SK-N-SH treated with all-trans-retinoic acid at 6 μM for 48 hours (cell line): Measurements from ENCODE around the gene AP1B1.

Experiments used
- ATAC-seq: fragments of 200-7000 bp; cut with Tn5 transposase; 3 replicates; pipeline ENCODE4 v1.9.1; 2020; ENCODE audit warnings: mild to moderate bottlenecking, moderate library complexity
- ARNTL ChIP-seq: fragments of 450-650 bp; formaldehyde crosslinking; IDR thresholded peaks from 2 replicates; pipeline ENCODE4 v1.5.0; 2020; ENCODE audit warnings: low read depth, mild to moderate bottlenecking, moderate library complexity, borderline replicate concordance
- BACH2 ChIP-seq: fragments of 250-450 bp; sonication (Bioruptor Pico); IDR thresholded peaks from 2 replicates; pipeline ENCODE4 v1.9.0; 2021; ENCODE audit warnings: mild to moderate bottlenecking, borderline replicate concordance
- CSDC2 ChIP-seq: fragments of 250-450 bp; sonication (Bioruptor Pico); IDR thresholded peaks from 2 replicates; pipeline ENCODE4 v1.5.0; 2020; ENCODE audit warnings: mild to moderate bottlenecking, moderate library complexity
- ESRRG ChIP-seq: fragments of 250-450 bp; sonication (Bioruptor Pico); IDR thresholded peaks from 2 replicates; pipeline ENCODE4 v1.6.1; 2021; ENCODE audit warnings: mild to moderate bottlenecking
- GLIS3 ChIP-seq: fragments of 250-450 bp; sonication (Bioruptor Pico); IDR thresholded peaks from 2 replicates; pipeline ENCODE4 v1.5.0; 2020; ENCODE audit warnings: mild to moderate bottlenecking, moderate library complexity
- ISL1 ChIP-seq: fragments of 250-450 bp; sonication (Bioruptor Pico); IDR thresholded peaks from 2 replicates; pipeline ENCODE4 v2.1.2; 2022; ENCODE audit warnings: mild to moderate bottlenecking, moderate library complexity
- OSR1 ChIP-seq: fragments of 250-450 bp; sonication (Bioruptor Pico); IDR thresholded peaks from 2 replicates; pipeline ENCODE4 v1.8.0; 2022; ENCODE audit warnings: moderate library complexity, mild to moderate bottlenecking, inconsistent platforms
- PPARA ChIP-seq: fragments of 250-450 bp; sonication (Bioruptor Pico); IDR thresholded peaks from 2 replicates; pipeline ENCODE4 v1.5.0; 2020; ENCODE audit warnings: mild to moderate bottlenecking, borderline replicate concordance
- SNAI2 ChIP-seq: fragments of 250-450 bp; sonication (Bioruptor Pico); IDR thresholded peaks from 2 replicates; pipeline ENCODE4 v1.5.0; 2020; ENCODE audit warnings: mild to moderate bottlenecking, moderate library complexity
- TCF4 ChIP-seq: fragments of 250-450 bp; sonication (Bioruptor Pico); IDR thresholded peaks from 2 replicates; pipeline ENCODE4 v1.8.0; 2021; ENCODE audit warnings: mild to moderate bottlenecking, moderate library complexity, borderline replicate concordance
- ZC3H10 ChIP-seq: fragments of 250-450 bp; sonication (Bioruptor Pico); IDR thresholded peaks from 2 replicates; pipeline ENCODE4 v1.5.1; 2021; ENCODE audit warnings: mild to moderate bottlenecking, moderate library complexity
- ZFP3 ChIP-seq: fragments of 250-450 bp; sonication (Bioruptor Pico); IDR thresholded peaks from 2 replicates; pipeline ENCODE4 v1.5.0; 2020; ENCODE audit warnings: mild to moderate bottlenecking, moderate library complexity
- ZFP30 ChIP-seq: fragments of 450-650 bp; formaldehyde crosslinking; IDR thresholded peaks from 2 replicates; pipeline ENCODE4 v1.5.0; 2022; ENCODE audit warnings: mild to moderate bottlenecking, moderate library complexity
- ZNF565 ChIP-seq: fragments of 450-650 bp; formaldehyde crosslinking; conservative IDR thresholded peaks from 2 replicates; pipeline ENCODE4 v1.5.0; 2020; ENCODE audit warnings: low read depth, mild to moderate bottlenecking, moderate library complexity
- ZNF8 ChIP-seq: fragments of 450-650 bp; formaldehyde crosslinking; IDR thresholded peaks from 2 replicates; pipeline ENCODE4 v1.5.0; 2020; ENCODE audit warnings: mild to moderate bottlenecking, moderate library complexity
- TF ChIP-seq, protein P1 (sequence below): fragments of 250-450 bp; sonication (Bioruptor Pico); IDR thresholded peaks from 2 replicates; pipeline ENCODE4 v1.5.0; 2020; ENCODE audit warnings: mild to moderate bottlenecking, moderate library complexity
- TF ChIP-seq, protein P2 (sequence below): fragments of 250-450 bp; sonication (Bioruptor Pico); IDR thresholded peaks from 2 replicates; pipeline ENCODE4 v1.8.0; 2021; ENCODE audit warnings: low read depth, mild to moderate bottlenecking, moderate library complexity, borderline replicate concordance
- TF ChIP-seq, protein P3 (sequence below): fragments of 250-450 bp; sonication (Bioruptor Pico); IDR thresholded peaks from 2 replicates; pipeline ENCODE4 v1.5.1; 2020; ENCODE audit warnings: low read depth, mild to moderate bottlenecking, moderate library complexity
- TF ChIP-seq, protein P4 (sequence below): fragments of 250-450 bp; sonication (Bioruptor Pico); IDR thresholded peaks from 2 replicates; pipeline ENCODE4 v1.8.0; 2020; ENCODE audit warnings: mild to moderate bottlenecking, moderate library complexity, borderline replicate concordance
- TF ChIP-seq, protein P5 (sequence below): fragments of 250-450 bp; sonication (Bioruptor Pico); IDR thresholded peaks from 2 replicates; pipeline ENCODE4 v1.5.1; 2021; ENCODE audit warnings: mild to moderate bottlenecking, moderate library complexity

Gene AP1B1

DNA sequence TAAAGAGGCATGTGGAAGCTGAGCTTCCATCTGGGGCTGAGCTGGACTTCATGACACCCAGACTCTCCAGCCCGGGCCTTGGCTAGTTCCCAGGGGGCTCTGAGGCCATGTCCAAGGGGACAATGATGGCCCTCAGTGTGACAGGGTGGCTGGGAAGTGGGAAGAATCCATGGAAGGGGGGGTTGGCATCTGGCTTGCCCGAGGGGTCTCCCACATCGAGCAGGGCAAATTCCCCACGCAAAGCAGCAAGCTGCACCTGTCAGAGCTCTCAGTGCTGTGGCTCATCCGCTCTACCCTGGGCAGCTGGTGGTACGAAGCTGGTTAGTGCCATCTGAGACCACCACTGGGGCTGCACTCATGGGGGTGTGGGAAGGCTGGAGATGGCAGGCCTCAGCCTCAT lies 9.4 kb upstream of the AP1B1 start:
- TF ChIP-seq, protein P1, sequence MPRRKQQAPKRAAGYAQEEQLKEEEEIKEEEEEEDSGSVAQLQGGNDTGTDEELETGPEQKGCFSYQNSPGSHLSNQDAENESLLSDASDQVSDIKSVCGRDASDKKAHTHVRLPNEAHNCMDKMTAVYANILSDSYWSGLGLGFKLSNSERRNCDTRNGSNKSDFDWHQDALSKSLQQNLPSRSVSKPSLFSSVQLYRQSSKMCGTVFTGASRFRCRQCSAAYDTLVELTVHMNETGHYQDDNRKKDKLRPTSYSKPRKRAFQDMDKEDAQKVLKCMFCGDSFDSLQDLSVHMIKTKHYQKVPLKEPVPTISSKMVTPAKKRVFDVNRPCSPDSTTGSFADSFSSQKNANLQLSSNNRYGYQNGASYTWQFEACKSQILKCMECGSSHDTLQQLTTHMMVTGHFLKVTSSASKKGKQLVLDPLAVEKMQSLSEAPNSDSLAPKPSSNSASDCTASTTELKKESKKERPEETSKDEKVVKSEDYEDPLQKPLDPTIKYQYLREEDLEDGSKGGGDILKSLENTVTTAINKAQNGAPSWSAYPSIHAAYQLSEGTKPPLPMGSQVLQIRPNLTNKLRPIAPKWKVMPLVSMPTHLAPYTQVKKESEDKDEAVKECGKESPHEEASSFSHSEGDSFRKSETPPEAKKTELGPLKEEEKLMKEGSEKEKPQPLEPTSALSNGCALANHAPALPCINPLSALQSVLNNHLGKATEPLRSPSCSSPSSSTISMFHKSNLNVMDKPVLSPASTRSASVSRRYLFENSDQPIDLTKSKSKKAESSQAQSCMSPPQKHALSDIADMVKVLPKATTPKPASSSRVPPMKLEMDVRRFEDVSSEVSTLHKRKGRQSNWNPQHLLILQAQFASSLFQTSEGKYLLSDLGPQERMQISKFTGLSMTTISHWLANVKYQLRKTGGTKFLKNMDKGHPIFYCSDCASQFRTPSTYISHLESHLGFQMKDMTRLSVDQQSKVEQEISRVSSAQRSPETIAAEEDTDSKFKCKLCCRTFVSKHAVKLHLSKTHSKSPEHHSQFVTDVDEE (CRISPR knock-in tag): no peak
- TF ChIP-seq TCF4 (CRISPR knock-in tag) (no peak), ESRRG (no peak)
- ATAC-seq: no peak

DNA sequence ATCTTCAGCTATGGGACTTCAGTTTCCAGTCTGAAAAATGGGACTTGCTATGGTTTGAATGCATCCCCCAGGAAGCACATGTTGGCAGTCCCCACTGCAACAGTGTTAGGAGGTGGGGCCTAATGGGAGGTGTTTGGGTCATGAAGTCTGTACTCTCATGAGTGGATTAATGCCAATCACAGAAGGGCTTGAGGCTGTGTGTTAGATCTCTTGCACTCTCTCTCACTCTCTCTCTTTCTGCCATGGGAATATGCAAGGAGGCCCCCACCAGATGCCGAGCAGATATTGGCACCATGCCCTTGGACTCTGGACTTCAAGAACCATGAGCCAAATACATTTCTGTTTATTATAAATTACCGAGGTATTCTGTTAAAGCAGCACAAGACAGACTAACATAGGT lies 7.8 kb upstream of the AP1B1 start:
- no peak for ATAC-seq
- TF ChIP-seq GLIS3 (CRISPR knock-in tag) (no peak), SNAI2 (no peak), ESRRG (no peak), BACH2 (CRISPR knock-in tag) (no peak), ISL1 (CRISPR knock-in tag) (no peak), ZFP3 (CRISPR knock-in tag) (no peak), ZNF565 (CRISPR knock-in tag) (no peak), TCF4 (CRISPR knock-in tag) (no peak), ZC3H10 (CRISPR knock-in tag) (no peak), ZFP30 (no peak), OSR1 (CRISPR knock-in tag) (no peak), CSDC2 (CRISPR knock-in tag) (no peak), PPARA (CRISPR knock-in tag) (no peak)
- TF ChIP-seq, protein P1 (CRISPR knock-in tag): no peak
- TF ChIP-seq, protein P2, sequence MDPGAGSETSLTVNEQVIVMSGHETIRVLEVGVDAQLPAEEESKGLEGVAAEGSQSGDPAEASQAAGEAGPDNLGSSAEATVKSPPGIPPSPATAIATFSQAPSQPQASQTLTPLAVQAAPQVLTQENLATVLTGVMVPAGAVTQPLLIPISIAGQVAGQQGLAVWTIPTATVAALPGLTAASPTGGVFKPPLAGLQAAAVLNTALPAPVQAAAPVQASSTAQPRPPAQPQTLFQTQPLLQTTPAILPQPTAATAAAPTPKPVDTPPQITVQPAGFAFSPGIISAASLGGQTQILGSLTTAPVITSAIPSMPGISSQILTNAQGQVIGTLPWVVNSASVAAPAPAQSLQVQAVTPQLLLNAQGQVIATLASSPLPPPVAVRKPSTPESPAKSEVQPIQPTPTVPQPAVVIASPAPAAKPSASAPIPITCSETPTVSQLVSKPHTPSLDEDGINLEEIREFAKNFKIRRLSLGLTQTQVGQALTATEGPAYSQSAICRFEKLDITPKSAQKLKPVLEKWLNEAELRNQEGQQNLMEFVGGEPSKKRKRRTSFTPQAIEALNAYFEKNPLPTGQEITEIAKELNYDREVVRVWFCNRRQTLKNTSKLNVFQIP: no peak
- TF ChIP-seq, protein P3, sequence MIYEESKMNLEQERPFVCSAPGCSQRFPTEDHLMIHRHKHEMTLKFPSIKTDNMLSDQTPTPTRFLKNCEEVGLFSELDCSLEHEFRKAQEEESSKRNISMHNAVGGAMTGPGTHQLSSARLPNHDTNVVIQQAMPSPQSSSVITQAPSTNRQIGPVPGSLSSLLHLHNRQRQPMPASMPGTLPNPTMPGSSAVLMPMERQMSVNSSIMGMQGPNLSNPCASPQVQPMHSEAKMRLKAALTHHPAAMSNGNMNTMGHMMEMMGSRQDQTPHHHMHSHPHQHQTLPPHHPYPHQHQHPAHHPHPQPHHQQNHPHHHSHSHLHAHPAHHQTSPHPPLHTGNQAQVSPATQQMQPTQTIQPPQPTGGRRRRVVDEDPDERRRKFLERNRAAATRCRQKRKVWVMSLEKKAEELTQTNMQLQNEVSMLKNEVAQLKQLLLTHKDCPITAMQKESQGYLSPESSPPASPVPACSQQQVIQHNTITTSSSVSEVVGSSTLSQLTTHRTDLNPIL (CRISPR knock-in tag): no peak
- TF ChIP-seq, protein P4, sequence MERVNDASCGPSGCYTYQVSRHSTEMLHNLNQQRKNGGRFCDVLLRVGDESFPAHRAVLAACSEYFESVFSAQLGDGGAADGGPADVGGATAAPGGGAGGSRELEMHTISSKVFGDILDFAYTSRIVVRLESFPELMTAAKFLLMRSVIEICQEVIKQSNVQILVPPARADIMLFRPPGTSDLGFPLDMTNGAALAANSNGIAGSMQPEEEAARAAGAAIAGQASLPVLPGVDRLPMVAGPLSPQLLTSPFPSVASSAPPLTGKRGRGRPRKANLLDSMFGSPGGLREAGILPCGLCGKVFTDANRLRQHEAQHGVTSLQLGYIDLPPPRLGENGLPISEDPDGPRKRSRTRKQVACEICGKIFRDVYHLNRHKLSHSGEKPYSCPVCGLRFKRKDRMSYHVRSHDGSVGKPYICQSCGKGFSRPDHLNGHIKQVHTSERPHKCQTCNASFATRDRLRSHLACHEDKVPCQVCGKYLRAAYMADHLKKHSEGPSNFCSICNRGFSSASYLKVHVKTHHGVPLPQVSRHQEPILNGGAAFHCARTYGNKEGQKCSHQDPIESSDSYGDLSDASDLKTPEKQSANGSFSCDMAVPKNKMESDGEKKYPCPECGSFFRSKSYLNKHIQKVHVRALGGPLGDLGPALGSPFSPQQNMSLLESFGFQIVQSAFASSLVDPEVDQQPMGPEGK (CRISPR knock-in tag): no peak
- TF ChIP-seq, all 23 proteins: peak for 0

- peak; percentile 98 for ATAC-seq
- TF ChIP-seq BACH2 (CRISPR knock-in tag) (no peak), ESRRG (no peak), PPARA (CRISPR knock-in tag) (no peak), CSDC2 (CRISPR knock-in tag) (no peak), OSR1 (CRISPR knock-in tag) (no peak), ARNTL (CRISPR knock-in tag) (no peak), ZNF565 (CRISPR knock-in tag) (no peak), ZC3H10 (CRISPR knock-in tag) (no peak), ZNF8 (no peak)
- TF ChIP-seq, protein P3 (CRISPR knock-in tag): no peak
- TF ChIP-seq, protein P1 (CRISPR knock-in tag): no peak
- TF ChIP-seq, protein P5, sequence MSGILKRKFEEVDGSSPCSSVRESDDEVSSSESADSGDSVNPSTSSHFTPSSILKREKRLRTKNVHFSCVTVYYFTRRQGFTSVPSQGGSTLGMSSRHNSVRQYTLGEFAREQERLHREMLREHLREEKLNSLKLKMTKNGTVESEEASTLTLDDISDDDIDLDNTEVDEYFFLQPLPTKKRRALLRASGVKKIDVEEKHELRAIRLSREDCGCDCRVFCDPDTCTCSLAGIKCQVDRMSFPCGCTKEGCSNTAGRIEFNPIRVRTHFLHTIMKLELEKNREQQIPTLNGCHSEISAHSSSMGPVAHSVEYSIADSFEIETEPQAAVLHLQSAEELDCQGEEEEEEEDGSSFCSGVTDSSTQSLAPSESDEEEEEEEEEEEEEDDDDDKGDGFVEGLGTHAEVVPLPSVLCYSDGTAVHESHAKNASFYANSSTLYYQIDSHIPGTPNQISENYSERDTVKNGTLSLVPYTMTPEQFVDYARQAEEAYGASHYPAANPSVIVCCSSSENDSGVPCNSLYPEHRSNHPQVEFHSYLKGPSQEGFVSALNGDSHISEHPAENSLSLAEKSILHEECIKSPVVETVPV (CRISPR knock-in tag): no peak
These were observed 6.7 kb upstream of the AP1B1 start for GRCh38 chr22:29394931-29395581.
